ENCODE measurements around the gene HOXC4. TPM values are rescaled to one million over a fixed set of nuclear protein-coding genes. Genes with fewer than 3 reads are reported as not detected.

HOXC4 gene
- polyA plus RNA-seq, 3 donors = not detected

DNA sequence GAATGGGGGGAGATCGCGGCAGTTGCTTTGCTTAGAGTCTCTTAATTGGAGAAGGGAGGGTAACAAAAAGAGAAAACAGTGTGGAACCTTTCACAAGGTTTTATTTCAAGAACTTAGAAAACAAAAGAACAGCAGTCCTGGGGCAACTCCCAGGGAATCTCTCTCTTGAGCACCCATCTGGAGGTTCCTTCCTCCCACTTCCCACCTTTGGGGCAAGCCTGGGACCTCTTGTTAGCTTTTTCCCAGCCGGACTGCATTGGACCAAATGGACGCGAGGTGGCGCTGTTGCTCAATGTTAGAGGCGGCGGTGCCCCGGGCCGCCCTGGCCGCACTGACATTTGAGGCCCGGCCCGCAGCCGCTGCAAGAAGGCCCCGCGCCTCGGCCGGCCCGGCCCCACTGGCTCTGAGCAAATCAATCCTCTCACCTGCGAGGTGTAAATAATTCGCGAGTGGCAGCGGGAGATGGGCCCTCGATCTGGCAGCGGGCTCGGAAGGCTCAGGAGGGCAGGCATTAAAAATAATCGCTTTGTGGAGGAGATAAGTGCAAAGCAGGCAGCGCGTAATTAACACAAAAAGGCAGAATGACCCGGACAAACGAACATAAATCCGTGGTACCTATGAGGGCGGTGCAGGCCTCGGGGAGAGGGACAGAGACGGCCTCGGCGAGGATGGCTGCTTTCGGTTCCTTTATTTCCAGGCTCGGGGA is 47.6 kb upstream of the HOXC4 start:
- no peaks in the 10 kb centered on the region for H3K79me2 ChIP-seq (ENCODE audit: insufficient read depth, low read length)
- no peaks in the 10 kb centered on the region for H4K20me1 ChIP-seq (ENCODE audit: insufficient read depth, low read length)
- no peak overlapping the region for H3K9ac ChIP-seq (ENCODE audit: insufficient read depth, low read length, poor library complexity, severe bottlenecking)
- Mint-ChIP-seq H3K27me3 (ENCODE audit: low read depth in 3 of 3) (peaks cover 98 to 99% (median 98%) of the 10 kb centered on the region in 3 donors), H3K4me1 (peaks cover 26% of the 10 kb centered on the region), H3K4me3 (peak overlapping the region; percentile 85 to 96), H3K27ac (peak overlapping the region in 1 of 7 donors; percentile 66), H3K36me3 (peaks cover 5 to 14% of the 10 kb centered on the region in 2 donors), H3K9me3 (peaks cover 0 to 28% (median 13%) of the 10 kb centered on the region in 7 donors)
- no peaks in the 10 kb centered on the region for H3K36me3 ChIP-seq (replicated peaks in 1 of 2; ENCODE audit: control insufficient read depth in 1 of 2, insufficient read depth in 2 of 2, low read length in 2 of 2)
- peaks cover 2 to 58% of the 10 kb centered on the region in 2 donors for H3K9me3 ChIP-seq (replicated peaks in 1 of 2; ENCODE audit: control insufficient read depth in 1 of 2, insufficient read depth in 1 of 2, low read length in 2 of 2)
- H3K4me2 ChIP-seq (replicated peaks; ENCODE audit: extremely low read depth, low read length, poor library complexity, severe bottlenecking) = peak overlapping the region; percentile 85
- DNase-seq = peak; percentile 73 to 84 (median 80)
- H3K4me3 ChIP-seq (replicated peaks in 1 of 3; ENCODE audit: low read depth in 2 of 3, low read length in 3 of 3) = peak overlapping the region; percentile 2 to 73 (median 42)
- H3K4me1 ChIP-seq (ENCODE audit: control insufficient read depth in 1 of 2, insufficient read depth in 2 of 2, low read length in 2 of 2) = peaks cover 14 to 17% of the 10 kb centered on the region in 2 donors
- WGBS (ENCODE audit: insufficient coverage) = 2% methylated on average over 35 of the region's 39 CpGs
- H3K27ac ChIP-seq (ENCODE audit: low read depth in 1 of 2, low read length in 2 of 2) = no peak overlapping the region
- TF ChIP-seq CTCF (IDR thresholded peaks at IDR 0.05) = peak; percentile 96
- intact Hi-C loops (cut with micrococcal nuclease) = loop anchor here (2.0 to 5.0 kb wide), 2 partner anchors 195 to 196 kb away; no protein-coding TSS in a partner anchor
- H3K27me3 ChIP-seq (ENCODE audit: control insufficient read depth in 2 of 2, insufficient read depth in 2 of 2, low read length in 2 of 2) = peaks cover 85 to 98% of the 10 kb centered on the region in 2 donors
- H2AFZ ChIP-seq (ENCODE audit: insufficient read depth, low read depth, low read length, poor library complexity, severe bottlenecking) = peak overlapping the region; percentile 66

DNA sequence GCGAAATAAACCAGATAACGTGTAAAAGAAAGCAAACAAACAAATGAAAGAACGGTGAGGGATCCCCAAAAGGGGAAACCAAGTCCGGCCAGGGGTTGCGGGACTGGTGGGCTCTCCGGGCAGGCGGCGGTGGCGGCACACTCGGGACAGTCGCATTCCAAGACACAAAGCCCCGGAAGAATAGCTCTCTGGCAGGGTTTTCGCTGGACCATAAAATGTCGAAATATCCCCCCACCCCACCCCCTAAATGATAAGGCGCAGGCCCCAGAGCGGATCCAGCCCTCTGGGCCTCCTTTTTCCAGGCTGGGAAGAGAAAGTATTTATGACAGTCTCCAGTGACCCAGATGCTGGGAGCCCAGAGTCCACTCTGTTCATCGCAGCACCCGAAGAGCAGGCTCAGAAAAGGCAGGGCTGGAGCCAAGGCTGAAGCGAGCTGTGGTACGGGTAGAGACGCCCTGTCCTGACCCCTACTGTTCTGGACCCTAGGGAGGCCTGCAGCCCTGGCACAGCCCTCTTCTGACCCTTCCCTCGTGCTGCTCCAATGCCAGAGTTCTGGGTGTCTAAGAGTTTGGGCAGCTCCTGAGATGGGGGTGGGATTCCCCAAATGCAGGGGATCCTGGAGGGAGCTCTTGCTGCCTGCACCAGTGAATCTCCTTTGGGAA is 46.9 kb upstream of the HOXC4 start:
- Histone ChIP-seq H3K9me3 (replicated peaks in 1 of 2; ENCODE audit: control insufficient read depth in 1 of 2, insufficient read depth in 1 of 2, low read length in 2 of 2) (peaks cover 2 to 54% of the 10 kb centered on the region in 2 donors), H3K4me3 (replicated peaks in 1 of 3; ENCODE audit: low read depth in 2 of 3, low read length in 3 of 3) (peak overlapping the region; percentile 2 to 73 (median 42)), H4K20me1 (ENCODE audit: insufficient read depth, low read length) (no peaks in the 10 kb centered on the region), H3K27ac (ENCODE audit: low read depth in 1 of 2, low read length in 2 of 2) (no peak overlapping the region), H3K4me1 (ENCODE audit: control insufficient read depth in 1 of 2, insufficient read depth in 2 of 2, low read length in 2 of 2) (peaks cover 14 to 17% of the 10 kb centered on the region in 2 donors), H3K9ac (ENCODE audit: insufficient read depth, low read length, poor library complexity, severe bottlenecking) (no peak overlapping the region), H2AFZ (ENCODE audit: insufficient read depth, low read depth, low read length, poor library complexity, severe bottlenecking) (peak overlapping the region; percentile 66), H3K27me3 (ENCODE audit: control insufficient read depth in 2 of 2, insufficient read depth in 2 of 2, low read length in 2 of 2) (peaks cover 85 to 98% of the 10 kb centered on the region in 2 donors), H3K36me3 (replicated peaks in 1 of 2; ENCODE audit: control insufficient read depth in 1 of 2, insufficient read depth in 2 of 2, low read length in 2 of 2) (no peaks in the 10 kb centered on the region), H3K4me2 (replicated peaks; ENCODE audit: extremely low read depth, low read length, poor library complexity, severe bottlenecking) (peak overlapping the region; percentile 85), H3K79me2 (ENCODE audit: insufficient read depth, low read length) (no peaks in the 10 kb centered on the region)
- Mint-ChIP-seq H3K27me3 (ENCODE audit: low read depth in 3 of 3) (peaks cover 98 to 99% (median 98%) of the 10 kb centered on the region in 3 donors), H3K27ac (peak overlapping the region in 1 of 7 donors; percentile 66), H3K36me3 (peaks cover 5 to 18% of the 10 kb centered on the region in 2 donors), H3K9me3 (peaks cover 0 to 26% (median 16%) of the 10 kb centered on the region in 7 donors), H3K4me3 (peak overlapping the region; percentile 85 to 96), H3K4me1 (peaks cover 33% of the 10 kb centered on the region)
- 11% methylated on average over 12 of the region's 22 CpGs for WGBS (ENCODE audit: insufficient coverage)
- intact Hi-C loops (cut with micrococcal nuclease) = loop anchor here (2.0 to 5.0 kb wide), 2 partner anchors 194 to 196 kb away; no protein-coding TSS in a partner anchor
- TF ChIP-seq CTCF (IDR thresholded peaks at IDR 0.05) = no peak
- no peak for DNase-seq

All from CD14-positive monocyte (primary cell).